Right atrium auricular region (tissue), 2 donors: ENCODE measurements around the gene WNT7A. TPM values are rescaled to one million over a fixed set of nuclear protein-coding genes. Genes with fewer than 3 reads are reported as not detected.

ENCODE experiments used
- DNase-seq: peaks from one replicate; pipeline ENCODE4 v3.0.0-alpha.2; 2019; ENCODE audit warnings: low spot score
- H3K27ac ChIP-seq, 2 donors: fragments of 200-600 bp; sonication (generic); 1 replicate in 1 of 2; 2 replicates in 1 of 2; pipeline ENCODE4 v1.5.1; 2016 to 2019
- H3K27me3 ChIP-seq, 2 donors: fragments of 200-600 bp; sonication (generic); one replicate each; pipeline versions ENCODE4 v1.5.1 to v1.6.0; 2017 to 2019
- H3K36me3 ChIP-seq: fragments of 200-600 bp; sonication (generic); one replicate; pipeline ENCODE4 v1.5.1; 2016
- H3K4me1 ChIP-seq, 2 donors: fragments of 200-600 bp; sonication (generic); one replicate each; pipeline versions ENCODE4 v1.5.1 to v1.6.0; 2017 to 2019
- H3K4me3 ChIP-seq, 2 donors: fragments of 200-600 bp; sonication (generic); 1 replicate in 1 of 2; 2 replicates in 1 of 2; pipeline ENCODE4 v1.5.1; 2017 to 2019; ENCODE audit warnings: mild to moderate bottlenecking in 1 of 2, moderate library complexity in 1 of 2
- H3K9me3 ChIP-seq, 2 donors: fragments of 200-600 bp; sonication (generic); one replicate each; pipeline ENCODE4 v1.5.1; 2019
- total RNA-seq, 2 donors: library from RNA; depleted of rRNA; stranded (reverse); fragments of >200 nt; gene quantifications; one replicate each; pipeline ENCODE4 v1.1.0, GENCODE V29; 2016
- TF ChIP-seq, protein P1 (sequence below), 2 donors: fragments of 200-600 bp; sonication (generic); IDR thresholded peaks; one replicate each; pipeline ENCODE4 v1.5.1; 2019; ENCODE audit warnings: antibody characterized with exemption in 2 of 2

WNT7A gene
- total RNA-seq, 2 donors from 2014 or later = not detected

DNA sequence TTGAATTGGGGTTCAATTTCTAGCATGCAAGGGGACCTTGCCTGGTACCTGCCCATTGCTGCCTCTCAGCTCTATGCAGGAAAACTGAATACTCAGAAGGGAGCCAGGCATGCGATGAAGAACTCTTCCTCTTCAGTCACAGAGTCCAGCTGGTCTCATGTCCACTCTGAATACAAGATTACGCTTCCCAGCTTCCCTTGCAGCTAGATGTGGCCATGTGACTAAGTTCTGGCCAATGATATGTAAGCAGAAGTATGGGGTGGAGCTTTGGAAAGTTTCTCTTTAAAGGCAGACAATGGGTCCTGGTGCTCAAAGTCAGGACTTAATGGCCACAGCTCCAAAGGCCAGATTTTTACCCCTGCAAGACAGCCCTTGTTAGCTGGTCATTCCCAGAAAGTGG lies 9.0 kb downstream of the WNT7A start:
- Histone ChIP-seq H3K36me3 (no peaks in the 10 kb centered on the region), H3K4me1 (no peaks in the 10 kb centered on the region), H3K9me3 (no peaks in the 10 kb centered on the region), H3K27me3 (no peaks in the 10 kb centered on the region), H3K4me3 (no peak overlapping the region), H3K27ac (no peak overlapping the region)
- TF ChIP-seq, protein P1, sequence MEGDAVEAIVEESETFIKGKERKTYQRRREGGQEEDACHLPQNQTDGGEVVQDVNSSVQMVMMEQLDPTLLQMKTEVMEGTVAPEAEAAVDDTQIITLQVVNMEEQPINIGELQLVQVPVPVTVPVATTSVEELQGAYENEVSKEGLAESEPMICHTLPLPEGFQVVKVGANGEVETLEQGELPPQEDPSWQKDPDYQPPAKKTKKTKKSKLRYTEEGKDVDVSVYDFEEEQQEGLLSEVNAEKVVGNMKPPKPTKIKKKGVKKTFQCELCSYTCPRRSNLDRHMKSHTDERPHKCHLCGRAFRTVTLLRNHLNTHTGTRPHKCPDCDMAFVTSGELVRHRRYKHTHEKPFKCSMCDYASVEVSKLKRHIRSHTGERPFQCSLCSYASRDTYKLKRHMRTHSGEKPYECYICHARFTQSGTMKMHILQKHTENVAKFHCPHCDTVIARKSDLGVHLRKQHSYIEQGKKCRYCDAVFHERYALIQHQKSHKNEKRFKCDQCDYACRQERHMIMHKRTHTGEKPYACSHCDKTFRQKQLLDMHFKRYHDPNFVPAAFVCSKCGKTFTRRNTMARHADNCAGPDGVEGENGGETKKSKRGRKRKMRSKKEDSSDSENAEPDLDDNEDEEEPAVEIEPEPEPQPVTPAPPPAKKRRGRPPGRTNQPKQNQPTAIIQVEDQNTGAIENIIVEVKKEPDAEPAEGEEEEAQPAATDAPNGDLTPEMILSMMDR (IDR thresholded peaks at IDR 0.05) = no peak
- no peak for DNase-seq

DNA sequence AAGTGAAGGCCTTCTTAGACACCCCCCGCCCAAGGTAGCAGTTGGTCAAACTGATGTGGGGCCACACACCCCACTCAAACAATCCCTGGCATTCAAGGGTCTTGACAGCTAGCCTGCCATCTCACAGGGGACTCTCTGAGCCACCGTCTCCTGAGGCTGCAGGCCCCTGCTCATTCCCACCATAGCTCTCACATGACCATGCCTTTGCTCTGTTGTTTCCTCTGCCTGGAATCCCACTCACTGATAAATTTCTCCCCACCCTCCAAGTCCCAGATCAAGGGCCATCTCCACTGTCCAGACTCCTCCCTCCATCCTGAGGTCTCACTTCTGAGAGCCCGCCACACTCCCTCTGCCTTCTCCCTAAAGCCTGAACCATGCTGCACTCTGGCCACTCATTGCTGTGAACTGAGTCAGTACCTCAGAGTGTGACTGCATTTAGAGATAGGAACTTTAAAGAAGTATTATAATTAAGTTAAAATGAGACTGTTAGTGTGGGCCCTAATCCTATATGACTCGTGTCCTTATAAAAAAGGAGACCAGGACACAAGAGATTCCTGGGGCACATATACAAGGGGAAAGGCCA lies 10.0 kb downstream of the WNT7A start:
- Histone ChIP-seq H3K36me3 (no peaks in the 10 kb centered on the region), H3K9me3 (no peaks in the 10 kb centered on the region), H3K27me3 (no peaks in the 10 kb centered on the region), H3K4me1 (no peaks in the 10 kb centered on the region), H3K4me3 (no peak overlapping the region), H3K27ac (no peak overlapping the region)
- DNase-seq = no peak
- TF ChIP-seq, protein P1 (IDR thresholded peaks at IDR 0.05) = no peak

DNA sequence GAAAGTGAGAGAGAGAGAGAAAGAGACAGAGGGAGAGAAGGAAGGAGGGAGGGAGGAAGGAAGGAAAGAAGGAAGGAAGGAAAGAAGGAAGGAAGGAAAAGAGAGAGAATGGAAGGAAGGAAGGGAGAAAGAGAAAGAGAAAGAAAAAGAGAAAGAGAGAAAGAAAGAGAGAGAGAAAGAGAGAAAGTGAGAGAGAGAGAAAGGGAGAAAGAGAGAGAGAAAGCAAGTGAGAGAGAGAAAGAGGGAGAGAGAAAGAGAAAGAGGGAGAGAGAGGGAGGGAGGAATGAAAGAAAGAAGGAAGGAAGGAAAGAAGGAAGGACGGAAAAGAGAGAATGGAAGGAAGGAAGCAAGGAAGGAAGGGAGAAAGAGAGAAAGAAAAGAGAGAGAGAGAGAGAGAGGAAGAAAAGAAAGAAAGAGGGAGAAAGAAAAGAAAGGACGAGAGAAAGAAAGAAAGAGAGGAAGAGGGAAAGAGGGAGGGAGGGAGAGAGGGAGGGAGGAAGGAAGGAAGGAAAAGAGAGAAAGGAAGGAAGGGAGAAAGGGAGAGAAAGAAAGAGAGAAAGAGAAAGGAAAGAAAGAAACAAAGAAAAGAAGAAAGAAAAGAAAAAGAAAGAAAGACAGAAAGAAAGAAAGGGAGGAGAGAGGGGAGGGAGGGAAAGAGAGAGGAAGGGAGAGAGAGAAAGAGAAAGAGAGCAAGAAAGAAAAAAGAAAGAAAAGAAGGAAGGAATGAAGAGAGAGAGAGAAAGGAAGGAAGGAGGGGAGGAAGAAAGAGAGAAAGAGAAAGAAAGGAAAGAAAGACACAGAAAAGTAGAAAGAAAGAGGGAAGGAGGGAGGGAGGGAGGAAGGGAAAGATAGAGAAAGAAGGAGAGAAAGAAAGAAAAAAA lies 10.8 kb downstream of the WNT7A start:
- no peak overlapping the region for H3K4me3 ChIP-seq
- TF ChIP-seq, protein P1 (IDR thresholded peaks at IDR 0.05) = no peak
- DNase-seq = no peak
- no peaks in the 10 kb centered on the region for H3K36me3 ChIP-seq
- H3K4me1 ChIP-seq = no peaks in the 10 kb centered on the region
- no peaks in the 10 kb centered on the region for H3K9me3 ChIP-seq
- H3K27ac ChIP-seq = no peak overlapping the region
- H3K27me3 ChIP-seq = no peaks in the 10 kb centered on the region

DNA sequence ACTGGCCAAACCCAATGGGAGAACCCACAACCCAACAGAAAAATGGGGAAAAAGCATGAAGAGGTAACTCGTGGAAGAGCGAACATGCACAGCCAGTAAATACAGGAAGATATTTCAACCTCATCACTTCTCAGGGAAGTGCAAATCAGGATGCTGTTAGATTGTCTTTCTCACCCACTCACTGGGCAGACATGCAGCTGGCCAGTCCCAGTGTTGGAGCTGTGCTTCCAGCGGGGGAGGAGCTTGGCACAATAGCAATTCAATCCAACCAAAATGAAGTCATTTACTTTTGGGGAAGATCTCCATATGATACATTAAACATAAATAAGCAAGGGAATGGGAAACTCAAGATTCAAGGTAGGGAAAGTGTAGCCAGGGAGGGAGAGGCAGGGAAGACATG lies 12.1 kb downstream of the WNT7A start:
- no peaks in the 10 kb centered on the region for H3K36me3 ChIP-seq
- H3K27me3 ChIP-seq = no peaks in the 10 kb centered on the region
- TF ChIP-seq, protein P1 (IDR thresholded peaks at IDR 0.05) = no peak
- no peaks in the 10 kb centered on the region for H3K4me1 ChIP-seq
- no peak overlapping the region for H3K4me3 ChIP-seq
- no peak for DNase-seq
- H3K9me3 ChIP-seq = no peaks in the 10 kb centered on the region
- H3K27ac ChIP-seq = no peak overlapping the region

DNA sequence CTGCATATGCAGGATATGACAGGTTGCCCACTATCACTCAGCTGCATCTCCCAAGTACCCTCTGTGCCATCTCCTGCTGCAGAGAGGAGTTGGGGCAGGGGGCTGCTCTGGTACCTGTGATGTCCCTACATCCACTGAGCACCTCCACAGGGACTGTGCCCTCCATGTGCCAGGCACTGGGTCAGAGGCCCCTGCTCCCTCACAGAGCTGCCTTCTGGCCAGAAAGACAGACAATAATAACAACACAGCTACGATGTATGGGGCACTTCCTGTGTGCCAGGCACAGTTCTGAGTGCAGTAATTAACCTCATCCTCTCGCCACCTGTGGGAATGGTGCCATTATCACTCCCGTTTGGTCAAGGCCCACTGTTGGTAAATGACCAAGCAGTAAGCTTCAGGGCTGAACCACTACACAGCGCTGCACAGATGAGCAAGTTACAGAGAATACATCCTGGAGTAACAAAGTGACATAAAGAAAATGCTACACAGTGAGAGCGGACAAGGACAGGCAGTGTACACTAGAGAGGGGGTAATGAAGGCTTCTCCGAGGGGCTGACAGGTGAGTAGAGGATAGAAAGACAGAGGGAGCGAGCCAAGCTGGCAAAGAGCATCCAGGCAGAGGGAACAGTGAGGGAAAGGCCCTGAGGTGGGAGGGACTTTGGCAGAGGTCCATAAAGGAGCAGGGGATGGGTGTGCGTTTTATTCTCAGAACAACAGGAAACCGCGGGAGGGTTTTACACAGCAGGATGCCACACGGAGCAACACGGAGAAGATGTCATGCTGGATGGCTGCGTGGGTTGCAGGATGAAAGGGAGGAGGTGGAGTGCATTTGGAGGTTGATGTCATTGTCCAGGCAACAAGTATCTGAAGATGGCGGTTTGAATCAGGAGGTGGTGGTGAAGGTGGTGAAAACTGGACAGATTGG lies 13.6 kb downstream of the WNT7A start:
- TF ChIP-seq, protein P1 (IDR thresholded peaks at IDR 0.05) = no peak
- no peak for DNase-seq
- Histone ChIP-seq H3K27ac (no peak overlapping the region), H3K4me3 (no peak overlapping the region), H3K4me1 (no peaks in the 10 kb centered on the region), H3K9me3 (no peaks in the 10 kb centered on the region), H3K36me3 (no peaks in the 10 kb centered on the region), H3K27me3 (no peaks in the 10 kb centered on the region)
